ENCODE measurements around the gene IL21R.
"Not testable (repeated sequence)": the region's sequence is repeated elsewhere in the genome, so short reads cannot be mapped to it uniquely, and the experiment has no call there.

The IL21R gene

DNA sequence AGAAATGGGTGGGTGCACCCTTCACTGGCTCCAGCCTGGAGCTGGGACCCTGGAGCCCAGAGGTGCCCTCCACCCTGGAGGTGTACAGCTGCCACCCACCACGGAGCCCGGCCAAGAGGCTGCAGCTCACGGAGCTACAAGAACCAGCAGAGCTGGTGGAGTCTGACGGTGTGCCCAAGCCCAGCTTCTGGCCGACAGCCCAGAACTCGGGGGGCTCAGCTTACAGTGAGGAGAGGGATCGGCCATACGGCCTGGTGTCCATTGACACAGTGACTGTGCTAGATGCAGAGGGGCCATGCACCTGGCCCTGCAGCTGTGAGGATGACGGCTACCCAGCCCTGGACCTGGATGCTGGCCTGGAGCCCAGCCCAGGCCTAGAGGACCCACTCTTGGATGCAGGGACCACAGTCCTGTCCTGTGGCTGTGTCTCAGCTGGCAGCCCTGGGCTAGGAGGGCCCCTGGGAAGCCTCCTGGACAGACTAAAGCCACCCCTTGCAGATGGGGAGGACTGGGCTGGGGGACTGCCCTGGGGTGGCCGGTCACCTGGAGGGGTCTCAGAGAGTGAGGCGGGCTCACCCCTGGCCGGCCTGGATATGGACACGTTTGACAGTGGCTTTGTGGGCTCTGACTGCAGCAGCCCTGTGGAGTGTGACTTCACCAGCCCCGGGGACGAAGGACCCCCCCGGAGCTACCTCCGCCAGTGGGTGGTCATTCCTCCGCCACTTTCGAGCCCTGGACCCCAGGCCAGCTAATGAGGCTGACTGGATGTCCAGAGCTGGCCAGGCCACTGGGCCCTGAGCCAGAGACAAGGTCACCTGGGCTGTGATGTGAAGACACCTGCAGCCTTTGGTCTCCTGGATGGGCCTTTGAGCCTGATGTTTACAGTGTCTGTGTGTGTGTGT lies 46.8 kb downstream of the IL21R start:
- TF ChIP-seq, protein P1, sequence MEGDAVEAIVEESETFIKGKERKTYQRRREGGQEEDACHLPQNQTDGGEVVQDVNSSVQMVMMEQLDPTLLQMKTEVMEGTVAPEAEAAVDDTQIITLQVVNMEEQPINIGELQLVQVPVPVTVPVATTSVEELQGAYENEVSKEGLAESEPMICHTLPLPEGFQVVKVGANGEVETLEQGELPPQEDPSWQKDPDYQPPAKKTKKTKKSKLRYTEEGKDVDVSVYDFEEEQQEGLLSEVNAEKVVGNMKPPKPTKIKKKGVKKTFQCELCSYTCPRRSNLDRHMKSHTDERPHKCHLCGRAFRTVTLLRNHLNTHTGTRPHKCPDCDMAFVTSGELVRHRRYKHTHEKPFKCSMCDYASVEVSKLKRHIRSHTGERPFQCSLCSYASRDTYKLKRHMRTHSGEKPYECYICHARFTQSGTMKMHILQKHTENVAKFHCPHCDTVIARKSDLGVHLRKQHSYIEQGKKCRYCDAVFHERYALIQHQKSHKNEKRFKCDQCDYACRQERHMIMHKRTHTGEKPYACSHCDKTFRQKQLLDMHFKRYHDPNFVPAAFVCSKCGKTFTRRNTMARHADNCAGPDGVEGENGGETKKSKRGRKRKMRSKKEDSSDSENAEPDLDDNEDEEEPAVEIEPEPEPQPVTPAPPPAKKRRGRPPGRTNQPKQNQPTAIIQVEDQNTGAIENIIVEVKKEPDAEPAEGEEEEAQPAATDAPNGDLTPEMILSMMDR (conservative IDR thresholded peaks at IDR 0.05; ENCODE audit: low read depth, low read length): no peak
- no peak for DNase-seq (ENCODE audit: low read depth)
- no peak overlapping the region for H3K4me3 ChIP-seq (ENCODE audit: low read depth, low read length)

DNA sequence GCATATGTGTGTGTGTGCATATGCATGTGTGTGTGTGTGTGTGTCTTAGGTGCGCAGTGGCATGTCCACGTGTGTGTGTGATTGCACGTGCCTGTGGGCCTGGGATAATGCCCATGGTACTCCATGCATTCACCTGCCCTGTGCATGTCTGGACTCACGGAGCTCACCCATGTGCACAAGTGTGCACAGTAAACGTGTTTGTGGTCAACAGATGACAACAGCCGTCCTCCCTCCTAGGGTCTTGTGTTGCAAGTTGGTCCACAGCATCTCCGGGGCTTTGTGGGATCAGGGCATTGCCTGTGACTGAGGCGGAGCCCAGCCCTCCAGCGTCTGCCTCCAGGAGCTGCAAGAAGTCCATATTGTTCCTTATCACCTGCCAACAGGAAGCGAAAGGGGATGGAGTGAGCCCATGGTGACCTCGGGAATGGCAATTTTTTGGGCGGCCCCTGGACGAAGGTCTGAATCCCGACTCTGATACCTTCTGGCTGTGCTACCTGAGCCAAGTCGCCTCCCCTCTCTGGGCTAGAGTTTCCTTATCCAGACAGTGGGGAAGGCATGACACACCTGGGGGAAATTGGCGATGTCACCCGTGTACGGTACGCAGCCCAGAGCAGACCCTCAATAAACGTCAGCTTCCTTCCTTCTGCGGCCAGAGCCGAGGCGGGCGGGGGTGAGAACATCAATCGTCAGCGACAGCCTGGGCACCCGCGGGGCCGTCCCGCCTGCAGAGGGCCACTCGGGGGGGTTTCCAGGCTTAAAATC lies 47.6 kb downstream of the IL21R start:
- no peak for DNase-seq (ENCODE audit: low read depth)
- H3K4me3 ChIP-seq (ENCODE audit: low read depth, low read length): no peak overlapping the region

DNA sequence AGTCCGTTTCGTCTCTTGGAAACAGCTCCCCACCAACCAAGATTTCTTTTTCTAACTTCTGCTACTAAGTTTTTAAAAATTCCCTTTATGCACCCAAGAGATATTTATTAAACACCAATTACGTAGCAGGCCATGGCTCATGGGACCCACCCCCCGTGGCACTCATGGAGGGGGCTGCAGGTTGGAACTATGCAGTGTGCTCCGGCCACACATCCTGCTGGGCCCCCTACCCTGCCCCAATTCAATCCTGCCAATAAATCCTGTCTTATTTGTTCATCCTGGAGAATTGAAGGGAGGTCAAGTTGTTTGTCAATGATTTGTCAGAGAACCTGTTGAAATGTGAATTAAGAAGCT lies 48.2 kb downstream of the IL21R start:
- no peak overlapping the region for H3K4me3 ChIP-seq (ENCODE audit: low read depth, low read length)
- TF ChIP-seq, protein P1 (conservative IDR thresholded peaks at IDR 0.05; ENCODE audit: low read depth, low read length): no peak
- DNase-seq (ENCODE audit: low read depth): no peak

More for the DNA sequence above, 47.6 kb downstream of the IL21R start:
- TF ChIP-seq, protein P1 (conservative IDR thresholded peaks at IDR 0.05; ENCODE audit: low read depth, low read length): no peak

DNA sequence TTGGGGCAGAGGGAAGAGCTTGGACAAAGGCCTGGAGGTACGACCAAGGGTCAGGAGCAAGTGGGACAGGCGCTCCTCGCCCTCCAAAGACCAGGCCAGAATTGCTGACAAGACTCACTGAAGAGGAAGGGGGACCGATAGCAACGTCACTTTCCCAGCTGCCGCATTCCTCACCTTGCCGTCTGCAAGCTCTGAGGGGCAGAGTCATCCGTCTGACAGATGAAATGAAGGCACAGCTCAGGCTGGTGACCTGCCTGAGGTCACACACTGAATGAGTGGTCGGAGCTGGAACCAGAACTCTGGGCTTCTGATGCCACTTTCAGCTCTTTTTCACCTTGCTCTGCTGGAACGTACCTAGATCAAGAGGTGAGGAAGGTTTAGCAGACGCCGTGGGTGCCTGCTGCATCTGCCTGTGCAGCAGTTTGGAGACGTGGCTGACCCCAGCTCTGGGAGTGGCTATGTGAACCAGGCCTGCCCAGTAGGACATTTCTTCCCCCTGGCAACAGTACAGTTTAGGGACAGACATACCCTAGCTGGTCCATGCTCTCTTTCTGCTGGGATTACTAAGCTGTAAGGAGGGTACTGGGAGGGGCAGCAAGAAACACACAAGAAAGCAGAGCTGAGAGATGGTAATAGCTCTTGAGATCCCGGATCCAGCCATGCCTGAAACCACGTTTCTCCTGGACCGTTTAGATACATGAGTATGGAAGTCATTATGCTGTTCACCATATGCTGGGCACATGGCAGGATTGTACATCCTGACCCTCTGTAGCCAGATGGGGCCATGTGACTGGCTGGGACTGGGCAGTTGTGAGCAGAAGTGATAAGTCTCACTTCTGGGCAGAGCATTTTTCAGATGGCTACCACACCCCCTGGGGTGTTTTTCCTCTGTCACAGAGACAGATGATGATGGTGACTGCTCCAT lies 50.9 kb downstream of the IL21R start:
- peak; percentile 21 for DNase-seq (ENCODE audit: low read depth)
- no peak overlapping the region for H3K4me3 ChIP-seq (ENCODE audit: low read depth, low read length)
- TF ChIP-seq, protein P1 (conservative IDR thresholded peaks at IDR 0.05; ENCODE audit: low read depth, low read length): no peak

DNA sequence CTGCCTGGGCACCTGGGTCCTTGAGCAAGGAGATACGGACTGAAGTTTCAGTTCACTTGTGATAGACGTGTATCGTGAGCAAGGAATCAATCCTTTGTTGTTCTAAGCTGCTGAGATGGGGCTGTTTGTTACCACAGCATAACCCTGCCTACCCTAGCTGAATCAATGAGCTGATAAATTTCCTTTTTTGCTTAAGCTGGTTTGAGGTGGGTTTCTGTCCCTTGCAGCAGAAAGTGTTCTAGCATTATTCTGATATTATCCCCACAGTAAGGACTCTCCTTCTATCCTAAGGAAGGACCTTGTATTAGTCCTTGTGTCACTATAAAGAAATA lies 51.5 kb downstream of the IL21R start:
- H3K4me3 ChIP-seq (ENCODE audit: low read depth, low read length): no peak overlapping the region
- TF ChIP-seq, protein P1 (conservative IDR thresholded peaks at IDR 0.05; ENCODE audit: low read depth, low read length): no peak
- no peak for DNase-seq (ENCODE audit: low read depth)

DNA sequence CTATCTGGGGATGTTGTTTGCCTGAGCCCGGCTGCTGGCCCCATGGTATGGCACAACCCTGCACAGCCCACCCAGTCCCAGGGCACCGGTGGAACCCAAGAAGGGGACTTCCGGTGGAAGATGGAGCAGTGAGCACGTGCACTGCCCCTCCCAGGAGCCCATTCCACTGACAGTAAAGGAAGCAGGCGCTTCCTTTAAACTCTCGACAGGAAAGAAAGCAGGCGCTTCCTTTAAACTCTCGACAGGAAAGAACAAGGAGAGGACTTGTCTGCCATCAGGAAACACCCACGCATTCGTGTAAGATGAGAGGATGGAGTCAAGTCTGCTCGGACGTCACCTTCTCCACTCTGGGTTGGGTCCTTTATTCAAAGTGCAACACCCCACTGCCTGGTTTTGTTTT lies 53.7 kb downstream of the IL21R start:
- H3K4me3 ChIP-seq (ENCODE audit: low read depth, low read length): no peak overlapping the region
- TF ChIP-seq, protein P1 (conservative IDR thresholded peaks at IDR 0.05; ENCODE audit: low read depth, low read length): no peak
- peak; percentile 35 for DNase-seq (ENCODE audit: low read depth)

DNA sequence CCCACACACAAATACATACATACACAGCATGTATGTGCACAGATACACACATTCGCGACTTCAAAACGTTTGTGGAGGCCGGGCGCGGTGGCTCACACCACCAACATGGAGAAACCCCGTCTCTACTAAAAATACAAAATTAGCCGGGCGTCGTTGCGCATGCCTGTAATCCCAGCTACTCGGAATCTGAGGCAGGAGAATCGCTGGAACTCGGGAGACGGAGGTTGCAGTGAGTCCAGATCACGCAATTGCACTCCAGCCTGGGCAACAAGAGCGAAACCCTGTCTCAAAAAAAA lies 55.6 kb downstream of the IL21R start:
- not testable (repeated sequence) for H3K4me3 ChIP-seq (ENCODE audit: low read depth, low read length); DNase-seq (ENCODE audit: low read depth)

Data from choroid plexus epithelial cell (primary cell).